ENCODE measurements around the gene SHQ1.

Gene SHQ1

GRCh38 chr3:72860846-72861245 is 12.6 kb upstream of the SHQ1 start:
- DNase-seq = no peak
- no peaks in the 10 kb centered on the region for H3K27me3 ChIP-seq
- TF ChIP-seq, protein P1, sequence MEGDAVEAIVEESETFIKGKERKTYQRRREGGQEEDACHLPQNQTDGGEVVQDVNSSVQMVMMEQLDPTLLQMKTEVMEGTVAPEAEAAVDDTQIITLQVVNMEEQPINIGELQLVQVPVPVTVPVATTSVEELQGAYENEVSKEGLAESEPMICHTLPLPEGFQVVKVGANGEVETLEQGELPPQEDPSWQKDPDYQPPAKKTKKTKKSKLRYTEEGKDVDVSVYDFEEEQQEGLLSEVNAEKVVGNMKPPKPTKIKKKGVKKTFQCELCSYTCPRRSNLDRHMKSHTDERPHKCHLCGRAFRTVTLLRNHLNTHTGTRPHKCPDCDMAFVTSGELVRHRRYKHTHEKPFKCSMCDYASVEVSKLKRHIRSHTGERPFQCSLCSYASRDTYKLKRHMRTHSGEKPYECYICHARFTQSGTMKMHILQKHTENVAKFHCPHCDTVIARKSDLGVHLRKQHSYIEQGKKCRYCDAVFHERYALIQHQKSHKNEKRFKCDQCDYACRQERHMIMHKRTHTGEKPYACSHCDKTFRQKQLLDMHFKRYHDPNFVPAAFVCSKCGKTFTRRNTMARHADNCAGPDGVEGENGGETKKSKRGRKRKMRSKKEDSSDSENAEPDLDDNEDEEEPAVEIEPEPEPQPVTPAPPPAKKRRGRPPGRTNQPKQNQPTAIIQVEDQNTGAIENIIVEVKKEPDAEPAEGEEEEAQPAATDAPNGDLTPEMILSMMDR (IDR thresholded peaks at IDR 0.05) = no peak
- no peak overlapping the region for H3K27ac ChIP-seq
- no peak overlapping the region for H3K4me3 ChIP-seq
- H3K4me1 ChIP-seq = no peaks in the 10 kb centered on the region
- H3K36me3 ChIP-seq = no peaks in the 10 kb centered on the region
- H3K9me3 ChIP-seq = no peaks in the 10 kb centered on the region
- intact Hi-C loops (cut with DNase I; ENCODE audit: low total_unique reads) = no loop called here

- intact Hi-C loops (cut with DNase I; ENCODE audit: low total_unique reads) = no loop called here
- no peaks in the 10 kb centered on the region for H3K9me3 ChIP-seq
Observed at GRCh38 chr3:72860053-72860452, 11.8 kb upstream of the SHQ1 start.

GRCh38 chr3:72855001-72855400 is 6.8 kb upstream of the SHQ1 start:
- Histone ChIP-seq H3K9me3 (no peaks in the 10 kb centered on the region), H3K27ac (no peak overlapping the region), H3K4me1 (no peaks in the 10 kb centered on the region), H3K36me3 (no peaks in the 10 kb centered on the region), H3K4me3 (no peak overlapping the region), H3K27me3 (peaks cover 0 to 16% of the 10 kb centered on the region in 2 donors)
- TF ChIP-seq, protein P1 (IDR thresholded peaks at IDR 0.05) = no peak
- no peak for DNase-seq
- intact Hi-C loops (cut with DNase I; ENCODE audit: low total_unique reads) = no loop called here

More at GRCh38 chr3:72860053-72860452, 11.8 kb upstream of the SHQ1 start:
- H3K36me3 ChIP-seq = no peaks in the 10 kb centered on the region
- H3K27me3 ChIP-seq = peaks cover 0 to 5% of the 10 kb centered on the region in 2 donors
- H3K4me1 ChIP-seq = no peaks in the 10 kb centered on the region
- no peak overlapping the region for H3K4me3 ChIP-seq
- no peak overlapping the region for H3K27ac ChIP-seq
- TF ChIP-seq, protein P1 (IDR thresholded peaks at IDR 0.05) = no peak
- no peak for DNase-seq

DNA sequence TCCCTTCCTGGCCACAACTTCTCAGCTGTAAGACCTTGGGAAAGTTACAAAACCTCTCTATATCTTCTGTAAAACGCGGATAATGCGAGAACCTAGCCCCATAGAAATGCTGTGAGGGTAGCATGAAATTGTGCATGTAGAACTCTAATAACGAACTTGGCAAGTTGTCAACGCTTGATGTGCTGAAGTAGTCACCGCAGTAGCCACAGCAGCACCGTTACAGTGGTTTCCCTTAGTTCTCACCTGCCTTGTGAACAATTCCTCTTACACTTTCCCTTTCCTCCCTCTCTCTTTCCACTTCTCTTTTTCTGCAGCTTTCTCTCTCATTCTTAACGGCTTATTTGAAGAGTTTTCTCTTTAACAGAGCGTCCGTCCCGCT is 447 bp upstream of the SHQ1 start:
- Histone ChIP-seq H3K4me1 (peaks cover 0 to 25% (median 21%) of the 10 kb centered on the region in 4 donors), H3K27me3 (no peaks in the 10 kb centered on the region), H3K9me3 (no peaks in the 10 kb centered on the region), H3K27ac (no peak overlapping the region), H3K4me3 (peak overlapping the region; percentile 65 to 99), H3K36me3 (no peaks in the 10 kb centered on the region)
- DNase-seq = no peak
- intact Hi-C loops (cut with DNase I; ENCODE audit: low total_unique reads) = loop anchor here (5.0 to 10.0 kb wide), 2 partner anchors 39 to 206 kb away; partner anchors contain the start of gene GXYLT2
- TF ChIP-seq, protein P1 (IDR thresholded peaks at IDR 0.05) = no peak

DNA sequence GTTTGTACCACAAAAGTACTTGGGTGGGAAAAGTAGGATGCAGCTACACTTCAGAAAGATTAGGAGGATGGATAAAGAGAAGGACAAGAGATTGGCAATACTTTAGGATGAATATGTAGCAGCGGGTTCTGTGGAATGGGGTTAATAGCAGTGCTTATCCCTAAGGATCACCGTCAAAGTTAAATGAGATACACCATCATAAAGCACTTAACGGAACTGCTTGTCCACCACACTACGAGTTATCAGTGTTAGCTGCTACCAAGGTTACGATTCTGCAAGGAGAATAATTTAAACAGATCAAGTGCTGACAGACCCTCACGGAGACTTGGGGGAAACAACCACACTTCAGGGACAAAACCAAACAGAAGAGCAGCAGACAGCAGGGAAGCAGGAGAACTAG is 963 bp downstream of the SHQ1 start:
- DNase-seq = no peak
- H3K27ac ChIP-seq = peak overlapping the region; percentile 65 to 77
- peak overlapping the region; percentile 65 to 99 for H3K4me3 ChIP-seq
- intact Hi-C loops (cut with DNase I; ENCODE audit: low total_unique reads) = loop anchor here (5.0 to 10.0 kb wide), 2 partner anchors 40 to 208 kb away; partner anchors contain the start of gene GXYLT2
- H3K9me3 ChIP-seq = no peaks in the 10 kb centered on the region
- peaks cover 0 to 25% (median 21%) of the 10 kb centered on the region in 4 donors for H3K4me1 ChIP-seq
- H3K27me3 ChIP-seq = no peaks in the 10 kb centered on the region
- TF ChIP-seq, protein P1 (IDR thresholded peaks at IDR 0.05) = no peak
- H3K36me3 ChIP-seq = peaks cover 0 to 4% (median 0%) of the 10 kb centered on the region in 3 donors

GRCh38 chr3:72846166-72846565 is 2.1 kb downstream of the SHQ1 start:
- Histone ChIP-seq H3K27ac (no peak overlapping the region), H3K9me3 (no peaks in the 10 kb centered on the region), H3K27me3 (no peaks in the 10 kb centered on the region), H3K4me1 (peaks cover 0 to 25% (median 21%) of the 10 kb centered on the region in 4 donors), H3K36me3 (peaks cover 0 to 15% (median 0%) of the 10 kb centered on the region in 3 donors), H3K4me3 (no peak overlapping the region)
- TF ChIP-seq, protein P1 (IDR thresholded peaks at IDR 0.05) = no peak
- intact Hi-C loops (cut with DNase I; ENCODE audit: low total_unique reads) = loop anchor here (5.0 to 10.0 kb wide), 2 partner anchors 41 to 209 kb away; partner anchors contain the start of gene GXYLT2
- DNase-seq = no peak
